HL-60 (cell line): ENCODE data around the gene MAP3K4.

ENCODE experiments used
- DNase-seq, 2 experiments: peaks; one replicate each; pipeline ENCODE4 v3.0.0-alpha.2; 2010 to 2020; ENCODE audit warnings: low read depth in 1 of 2, low spot score in 1 of 2
- H3K27ac ChIP-seq: fragments of 250-450 bp; sonication (Bioruptor Pico); replicated peaks from 2 replicates; pipeline ENCODE4 v1.5.1; 2020; ENCODE audit warnings: mild to moderate bottlenecking, moderate library complexity
- H3K27me3 ChIP-seq: fragments of 250-450 bp; sonication (Bioruptor Pico); 2 replicates; pipeline ENCODE4 v1.5.1; 2021; ENCODE audit warnings: mild to moderate bottlenecking, moderate library complexity; ENCODE audit not compliant: insufficient read depth, poor library complexity, severe bottlenecking
- H3K4me3 ChIP-seq: replicated peaks from 2 replicates; pipeline ENCODE4 v1.5.1; 2011; ENCODE audit warnings: mild to moderate bottlenecking, control low read depth, low read length; ENCODE audit not compliant: insufficient read depth
- CTCF ChIP-seq: IDR thresholded peaks from one replicate; pipeline ENCODE4 v1.5.1; 2011; ENCODE audit warnings: low read length, control low read depth, inconsistent platforms; ENCODE audit not compliant: insufficient read depth
- GABPA ChIP-seq: IDR thresholded peaks from 2 replicates; pipeline ENCODE4 v1.6.1; 2012; ENCODE audit warnings: low read depth
- POLR2AphosphoS5 ChIP-seq: IDR thresholded peaks from 2 replicates; pipeline ENCODE4 v1.6.1; 2012; ENCODE audit warnings: low read depth
- REST ChIP-seq: IDR thresholded peaks from 2 replicates; pipeline ENCODE4 v1.6.1; 2012; ENCODE audit warnings: low read depth; ENCODE audit not compliant: insufficient replicate concordance
- SPI1 ChIP-seq: IDR thresholded peaks from 2 replicates; pipeline ENCODE4 v1.6.1; 2012; ENCODE audit warnings: low read depth, mild to moderate bottlenecking, borderline replicate concordance

The MAP3K4 gene

GRCh38 chr6:160987265-160987664 is 4.3 kb upstream of the MAP3K4 start:
- no peak for TF ChIP-seq SPI1
- TF ChIP-seq CTCF = no peak
- TF ChIP-seq POLR2AphosphoS5 = no peak
- no peak for TF ChIP-seq GABPA
- no peak for TF ChIP-seq REST
- Histone ChIP-seq H3K4me3 (no peak overlapping the region), H3K27me3 (no peaks in the 10 kb centered on the region), H3K27ac (no peak overlapping the region)
- no peak for DNase-seq

- H3K4me3 ChIP-seq = peak overlapping the region; percentile 86
- no peak for DNase-seq
- no peaks in the 10 kb centered on the region for H3K27me3 ChIP-seq
- peak overlapping the region; percentile 85 for H3K27ac ChIP-seq
- no peak for TF ChIP-seq POLR2AphosphoS5
- TF ChIP-seq GABPA = no peak
- no peak for TF ChIP-seq REST
- no peak for TF ChIP-seq CTCF
- no peak for TF ChIP-seq SPI1
Measured at GRCh38 chr6:160990847-160991405, 643 bp upstream of the MAP3K4 start.

GRCh38 chr6:160992061-160992979 is 751 bp downstream of the MAP3K4 start:
- DNase-seq = peak; percentile 43 to 55
- Histone ChIP-seq H3K4me3 (peak overlapping the region; percentile 86), H3K27ac (peak overlapping the region; percentile 85), H3K27me3 (no peaks in the 10 kb centered on the region)
- TF ChIP-seq SPI1 (no peak), REST (no peak), POLR2AphosphoS5 (no peak), CTCF (peak; percentile 21), GABPA (no peak)
